HCT116 (cell line): ENCODE measurements around the gene MAN2C1. TPM values are rescaled to one million over a fixed set of nuclear protein-coding genes. Genes with fewer than 3 reads are reported as not detected.

ENCODE experiments used
- ATAC-seq: fragments of 200-7000 bp; cut with Tn5 transposase; 2 replicates; pipeline ENCODE4 v1.9.1; 2020; ENCODE audit warnings: mild to moderate bottlenecking, moderate library complexity
- BruUV-seq: library from RNA; stranded (reverse); fragments of 400-500 nt; replicated peaks from 2 replicates; lab custom pipeline; 2021; lab: Mats Ljungman, UMichigan
- CTCF ChIA-PET: fragments of 300-600 bp; sonication (Branson Sonifier 250); formaldehyde crosslinking; loops from one replicate; lab custom pipeline; 2021; ENCODE audit warnings: antibody characterized with exemption; lab: Charles Lee
- POLR2A ChIA-PET: fragments of 300-600, 350-600 bp; sonication (Branson Sonifier 250); formaldehyde crosslinking; loops from one replicate; lab custom pipeline; 2021; ENCODE audit warnings: antibody characterized with exemption; lab: Charles Lee
- RAD21 ChIA-PET, 2 experiments: fragments of 300-600 bp; sonication (Branson Sonifier 250); formaldehyde crosslinking; loops; one replicate each; lab custom pipeline; 2023; ENCODE audit warnings: low total read pairs in 2 of 2; ENCODE audit not compliant: uncharacterized antibody in 2 of 2, unreplicated experiment in 2 of 2, low non-redundant PET in 1 of 2; lab: Charles Lee
- DNase-seq: peaks from one replicate; pipeline ENCODE4 v3.0.0-alpha.2; 2010; ENCODE audit warnings: low read depth, low spot score
- H2AFZ ChIP-seq: fragments of 200-600 bp; shearing (Covaris generic), sonication (generic); 2 replicates; pipeline ENCODE4 v1.6.1; 2017; ENCODE audit warnings: low read depth, mixed run types, mixed read lengths, antibody characterized with exemption, low read length; ENCODE audit not compliant: poor library complexity, severe bottlenecking
- H3K27ac ChIP-seq: 2 replicates; pipeline ENCODE4 v1.5.1; 2012; ENCODE audit warnings: low read depth, low read length
- H3K27me3 ChIP-seq: fragments of 200-600 bp; sonication (generic); 2 replicates; pipeline ENCODE4 v1.6.1; 2016; ENCODE audit warnings: mixed run types, low read length, mixed read lengths; ENCODE audit not compliant: insufficient read depth
- H3K36me3 ChIP-seq, 2 experiments: fragments of 200-500 bp in 1 of 2; fragments of 200-600 bp in 1 of 2; sonication (Bioruptor generic) in 1 of 2; sonication (generic) in 1 of 2; 2 replicates each; pipeline versions ENCODE4 v1.5.1 to v1.6.1; 2014 to 2016; ENCODE audit warnings: low read length in 2 of 2, inconsistent platforms in 1 of 2, mixed read lengths in 1 of 2, mixed run types in 1 of 2; ENCODE audit not compliant: insufficient read depth in 2 of 2, control insufficient read depth in 1 of 2
- H3K4me1 ChIP-seq, 2 experiments: fragments of 200-600 bp in 1 of 2; sonication (generic) in 1 of 2; 2 replicates each; pipeline versions ENCODE4 v1.5.1 to v1.6.1; 2012 to 2017; ENCODE audit warnings: low read length in 2 of 2, inconsistent platforms in 1 of 2, mild to moderate bottlenecking in 1 of 2, mixed read lengths in 1 of 2, mixed run types in 1 of 2, moderate library complexity in 1 of 2; ENCODE audit not compliant: insufficient read depth in 2 of 2, control insufficient read depth in 1 of 2
- H3K4me2 ChIP-seq: fragments of 200-600 bp; sonication (generic); 2 replicates; pipeline ENCODE4 v1.6.1; 2017; ENCODE audit warnings: mixed run types, low read length, mixed read lengths
- H3K4me3 ChIP-seq, 2 experiments: fragments of 200-600 bp in 1 of 2; sonication (generic) in 1 of 2; replicated peaks in 1 of 2; 2 replicates each; pipeline ENCODE4 v1.5.1; 2011 to 2016; ENCODE audit warnings: low read length in 2 of 2, control low read depth in 1 of 2, low read depth in 1 of 2, mild to moderate bottlenecking in 1 of 2, mixed read lengths in 1 of 2, mixed run types in 1 of 2
- H3K79me2 ChIP-seq: fragments of 200-600 bp; sonication (generic); 2 replicates; pipeline ENCODE4 v1.6.1; 2017; ENCODE audit warnings: mild to moderate bottlenecking, mixed run types, low read length, moderate library complexity, mixed read lengths; ENCODE audit not compliant: insufficient read depth
- H3K9ac ChIP-seq: fragments of 200-600 bp; sonication (generic); 2 replicates; pipeline ENCODE4 v1.6.1; 2016; ENCODE audit warnings: low read length, mixed read lengths
- H3K9me2 ChIP-seq: fragments of 200-600 bp; sonication (generic), shearing (Covaris generic); 2 replicates; pipeline ENCODE4 v1.6.1; 2017; ENCODE audit warnings: mixed run types, mild to moderate bottlenecking, moderate library complexity; ENCODE audit not compliant: insufficient read depth
- H3K9me3 ChIP-seq, 2 experiments: fragments of 200-500 bp in 1 of 2; fragments of 200-600 bp in 1 of 2; sonication (Bioruptor generic) in 1 of 2; sonication (generic) in 1 of 2; 2 replicates each; pipeline ENCODE4 v1.6.1; 2014 to 2017; ENCODE audit warnings: low read length in 2 of 2, mixed read lengths in 2 of 2, inconsistent platforms in 1 of 2, low read depth in 1 of 2, mild to moderate bottlenecking in 1 of 2, mixed run types in 1 of 2, moderate library complexity in 1 of 2; ENCODE audit not compliant: control insufficient read depth in 1 of 2, insufficient read depth in 1 of 2
- H4K20me1 ChIP-seq: fragments of 200-600 bp; sonication (generic), shearing (Covaris generic); 2 replicates; pipeline ENCODE4 v1.6.1; 2017; ENCODE audit warnings: mixed run types, mild to moderate bottlenecking, moderate library complexity; ENCODE audit not compliant: insufficient read depth
- ELF1 ChIP-seq: IDR thresholded peaks from 2 replicates; pipeline ENCODE4 v1.6.1; 2012; ENCODE audit warnings: low read depth, borderline replicate concordance
- JUND ChIP-seq: IDR thresholded peaks from 2 replicates; pipeline ENCODE4 v1.6.1; 2012
- MAX ChIP-seq: IDR thresholded peaks from 2 replicates; pipeline ENCODE4 v1.6.1; 2012
- POLR2A ChIP-seq: IDR thresholded peaks from 2 replicates; pipeline ENCODE4 v1.7.0; 2011; ENCODE audit warnings: borderline replicate concordance; ENCODE audit not compliant: insufficient read depth, insufficient read length; ENCODE audit errors: extremely low read depth
- SIN3A ChIP-seq: IDR thresholded peaks from 2 replicates; pipeline ENCODE4 v1.6.1; 2012; ENCODE audit warnings: low read depth
- YY1 ChIP-seq: IDR thresholded peaks from 2 replicates; pipeline ENCODE4 v1.6.1; 2011; ENCODE audit warnings: low read length, low read depth, moderate library complexity, mild to moderate bottlenecking; ENCODE audit not compliant: insufficient replicate concordance; ENCODE audit errors: extremely low read depth
- ZNF274 ChIP-seq: fragments of 200-500 bp; sonication (Bioruptor generic); IDR thresholded peaks from 2 replicates; pipeline ENCODE4 v1.6.1; 2014; ENCODE audit warnings: mild to moderate bottlenecking, low read depth, low read length, inconsistent platforms
- intact Hi-C: fragments of 100-400 bp; cut with micrococcal nuclease; formaldehyde crosslinking; loops from 2 replicates; pipeline ENCODE4 v1.10.0; 2022
- total RNA-seq: library from RNA; stranded (reverse); gene quantifications from one replicate; pipeline ENCODE4 v1.2.1, GENCODE V29; 2021; ENCODE audit not compliant: unreplicated experiment

The MAN2C1 gene
- total RNA-seq, 1 experiment from 2014 or later = 118 TPM

GRCh38 chr15:75368689-75369239 lies 357 bp upstream of the MAN2C1 start:
- intact Hi-C loops = loop anchor here (1.0 to 5.0 kb wide), 4 partner anchors 259 to 315 kb away; partner anchors contain the start of genes IMP3 and SNUPN
- TSS peak; percentile 75 for BruUV-seq
- H2AFZ ChIP-seq = no peak overlapping the region

GRCh38 chr15:75367406-75367912 lies 948 bp downstream of the MAN2C1 start:
- no peak for DNase-seq
- Histone ChIP-seq H4K20me1 (no peaks in the 10 kb centered on the region), H3K27me3 (no peaks in the 10 kb centered on the region), H3K4me1 (peaks cover 11 to 23% of the 10 kb centered on the region in 2 experiments), H3K9ac (peak overlapping the region; percentile 96), H3K4me3 (peak overlapping the region; percentile 68 to 84), H3K79me2 (peaks cover 6% of the 10 kb centered on the region), H3K36me3 (peaks cover 21 to 26% of the 10 kb centered on the region in 2 experiments), H3K9me3 (no peaks in the 10 kb centered on the region), H3K9me2 (no peaks in the 10 kb centered on the region), H2AFZ (no peak overlapping the region), H3K27ac (peak overlapping the region; percentile 41; the same call in 1 of the 2 replicates), H3K4me2 (peak overlapping the region; percentile 80)
- ChIA-PET CTCF (interaction anchor here (0.6 to 2.5 kb wide), 24 partner anchors 11 to 746 kb away, joined by 3 to 34 read pairs (median 4); partner anchors contain the start of genes IMP3, NEIL1, SIN3A and SNUPN), RAD21 (interaction anchor here (1.0 to 1.6 kb wide), 7 partner anchors 20 to 318 kb away, joined by 3 to 8 read pairs (median 4); partner anchors contain the start of genes IMP3 (in 1 of the 2), NEIL1 (in 1 of the 2) and SNX33 (in 1 of the 2)), POLR2A (interaction anchor here (0.9 to 3.1 kb wide), 10 partner anchors 14 to 301 kb away, joined by 3 to 39 read pairs (median 8); partner anchors contain the start of genes IMP3, NEIL1, SIN3A and SNUPN)
- no peak for ATAC-seq
- intact Hi-C loops = loop anchor here (1.0 to 5.0 kb wide), 3 partner anchors 260 to 435 kb away; partner anchors contain the start of gene SNUPN
- peak; percentile 97 for TF ChIP-seq MAX
- TF ChIP-seq ZNF274 = no peak
- TF ChIP-seq SIN3A = 0 out of 2 replicates have a peak, but pooled peaks have one; percentile 12
- BruUV-seq = no TSS peak

More at GRCh38 chr15:75368689-75369239, 357 bp upstream of the MAN2C1 start:
- ChIA-PET CTCF (interaction anchor here (0.9 to 2.5 kb wide), 12 partner anchors 33 to 747 kb away, joined by 3 to 34 read pairs (median 5); partner anchors contain the start of genes IMP3, SIN3A and SNX33), RAD21 (interaction anchor here (0.5 to 1.6 kb wide), 5 partner anchors 83 to 433 kb away, joined by 3 to 9 read pairs (median 5); partner anchors contain the start of gene SIN3A (in 1 of the 2))
- Histone ChIP-seq H3K27me3 (no peaks in the 10 kb centered on the region), H4K20me1 (no peaks in the 10 kb centered on the region), H3K36me3 (peaks cover 26% of the 10 kb centered on the region in 2 experiments), H3K9ac (peak overlapping the region; percentile 96)
- no peak for ATAC-seq
- TF ChIP-seq JUND (no peak), POLR2A (no peak), ELF1 (no peak), YY1 (no peak)
- TF ChIP-seq, all 23 proteins: peak for 0
- DNase-seq = no peak
- Histone ChIP-seq H3K27ac (peak overlapping the region; percentile 95), H3K4me1 (peaks cover 11 to 23% of the 10 kb centered on the region in 2 experiments), H3K9me2 (no peaks in the 10 kb centered on the region), H3K79me2 (peaks cover 7% of the 10 kb centered on the region), H3K4me2 (peak overlapping the region; percentile 80), H3K9me3 (no peaks in the 10 kb centered on the region), H3K4me3 (peak overlapping the region; percentile 68 to 84)
- POLR2A ChIA-PET = interaction anchor here (1.0 to 3.1 kb wide), 12 partner anchors 10 to 344 kb away, joined by 3 to 39 read pairs (median 6); partner anchors contain the start of genes CSPG4, IMP3, SIN3A and SNUPN
